ENCODE measurements around the gene EIF2A. TPM values are rescaled to one million over a fixed set of nuclear protein-coding genes. Genes with fewer than 3 reads are reported as not detected.
"Not testable (repeated sequence)": the region's sequence is repeated elsewhere in the genome, so short reads cannot be mapped to it uniquely, and the experiment has no call there.

EIF2A gene
- total RNA-seq, 5 donors from 2014 or later (not counting 1 experiment from before 2014, with no cell fraction given) = 81.5 to 126 (median 100) TPM

DNA sequence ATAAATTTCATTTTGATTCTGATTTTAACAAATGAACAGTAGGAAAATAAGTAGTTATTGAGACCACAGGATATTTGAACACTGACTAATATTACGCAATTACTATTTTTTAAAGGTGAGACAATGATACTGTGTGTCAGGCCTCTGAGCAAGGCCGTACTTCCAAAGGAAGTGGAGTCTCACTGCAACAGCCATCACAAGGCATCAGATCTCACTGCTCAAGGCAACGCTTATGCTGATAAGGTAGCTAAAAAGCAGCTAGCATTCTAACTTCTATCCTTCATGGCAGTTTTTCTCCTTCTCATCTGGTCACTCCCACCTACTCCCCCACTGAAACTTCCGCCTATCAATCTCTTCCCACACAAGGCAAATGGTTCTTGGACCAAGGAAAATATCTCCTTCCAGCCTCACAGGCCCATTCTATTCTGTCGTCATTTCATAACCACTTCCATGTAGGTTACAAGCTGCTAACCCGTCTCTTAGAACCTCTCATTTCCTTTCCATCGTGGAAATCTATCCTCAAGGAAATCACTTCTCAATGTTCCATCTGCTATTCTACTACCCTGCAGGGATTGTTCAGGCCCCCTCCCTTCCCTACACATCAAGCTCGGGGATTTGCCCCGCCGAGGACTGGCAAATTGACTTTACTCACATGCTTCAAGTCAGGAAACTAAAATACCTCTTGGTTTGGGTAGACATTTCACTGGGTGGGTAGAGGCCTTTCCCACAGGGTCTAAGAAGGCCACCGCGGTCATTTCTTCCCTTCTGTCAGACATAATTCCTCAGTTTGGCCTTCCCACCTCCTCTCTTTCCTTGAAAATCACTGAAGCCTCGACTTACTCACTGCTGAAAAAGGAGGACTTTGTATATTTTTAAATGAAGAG, 54.3 kb downstream of the EIF2A start:
- H3K9me3 Mint-ChIP-seq; H3K27me3 Mint-ChIP-seq; DNase-seq; H3K27me3 ChIP-seq (replicated peaks in 1 of 2; ENCODE audit: control insufficient read depth in 2 of 2, extremely low read depth in 1 of 2, insufficient read depth in 2 of 2, low read length in 1 of 2); ATAC-seq (replicated peaks in 1 of 4); H3K36me3 Mint-ChIP-seq; CTCF ChIA-PET; H3K4me3 ChIP-seq (ENCODE audit: control insufficient read depth in 1 of 2, extremely low read depth in 1 of 2, low read length in 1 of 2); H3K36me3 ChIP-seq (ENCODE audit: control insufficient read depth in 2 of 2, extremely low read depth in 1 of 2, insufficient read depth in 1 of 2, low read length in 1 of 2); H3K4me3 Mint-ChIP-seq; H3K27ac Mint-ChIP-seq; H3K9me3 ChIP-seq; H3K27ac ChIP-seq (ENCODE audit: low read length): not testable (repeated sequence)
- peaks cover 14 to 16% of the 10 kb centered on the region in 2 experiments for H3K4me1 ChIP-seq (ENCODE audit: control insufficient read depth in 1 of 2, extremely low read depth in 1 of 2, insufficient read depth in 2 of 2, low read length in 2 of 2)
- POLR2A ChIA-PET = interaction anchor here in 1 of 2 donors (0.6 kb wide), 1 partner anchor 162 kb away, joined by 5 read pairs; the partner anchor contains the start of gene SIAH2
- peaks cover 40 to 51% (median 48%) of the 10 kb centered on the region in 3 donors for H3K4me1 Mint-ChIP-seq
- WGBS (ENCODE audit: insufficient coverage) = 76% methylated on average over 4 of the region's 13 CpGs

DNA sequence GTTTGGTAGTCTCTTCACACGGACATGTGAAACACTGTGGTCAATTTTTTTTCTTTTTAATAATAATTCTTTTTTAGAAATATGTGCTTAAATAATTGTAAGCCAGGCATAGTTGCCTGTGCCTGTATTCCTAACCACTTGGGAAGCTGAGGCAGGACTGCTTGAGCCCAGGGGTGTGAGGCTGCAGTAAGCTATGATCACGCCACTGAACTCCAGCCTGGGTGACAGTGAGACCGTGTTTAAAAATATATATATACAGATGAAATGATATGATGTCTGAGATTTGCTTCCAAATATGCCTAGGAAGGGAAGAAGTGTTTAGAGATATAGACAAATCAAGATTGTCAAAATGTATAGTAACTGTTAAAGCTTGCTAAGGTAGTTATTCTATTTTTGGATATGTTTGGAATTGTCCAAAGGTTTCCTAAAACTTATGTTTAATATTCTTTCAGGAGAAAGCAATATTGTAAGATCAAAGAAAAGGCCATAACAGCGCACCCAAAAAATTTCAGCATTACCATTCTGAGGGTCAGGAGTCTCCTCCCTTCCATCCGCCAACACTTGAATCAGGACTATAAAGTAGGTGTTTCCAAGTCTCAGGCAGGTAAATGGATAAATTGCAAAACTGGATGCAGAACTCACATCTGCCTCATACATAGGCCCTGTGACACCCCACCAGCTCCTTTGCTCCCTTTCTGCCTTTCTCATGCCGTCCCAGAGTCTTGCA, 56.0 kb downstream of the EIF2A start:
- Histone ChIP-seq H3K27me3 (replicated peaks in 1 of 2; ENCODE audit: control insufficient read depth in 2 of 2, extremely low read depth in 1 of 2, insufficient read depth in 2 of 2, low read length in 1 of 2) (no peaks in the 10 kb centered on the region), H3K4me1 (ENCODE audit: control insufficient read depth in 1 of 2, extremely low read depth in 1 of 2, insufficient read depth in 2 of 2, low read length in 2 of 2) (peaks cover 26 to 28% of the 10 kb centered on the region in 2 experiments), H3K4me3 (ENCODE audit: control insufficient read depth in 1 of 2, extremely low read depth in 1 of 2, low read length in 1 of 2) (peak overlapping the region; percentile 95 to 97), H3K27ac (ENCODE audit: low read length) (peak overlapping the region; percentile 98), H3K9me3 (no peaks in the 10 kb centered on the region), H3K36me3 (ENCODE audit: control insufficient read depth in 2 of 2, extremely low read depth in 1 of 2, insufficient read depth in 1 of 2, low read length in 1 of 2) (no peaks in the 10 kb centered on the region)
- 53% methylated on average over 3 of the region's 6 CpGs for WGBS (ENCODE audit: insufficient coverage)
- Mint-ChIP-seq H3K27ac (peak overlapping the region; percentile 98 to 99), H3K4me3 (peak overlapping the region; percentile 98 to 99 (median 99)), H3K4me1 (peaks cover 57 to 68% (median 65%) of the 10 kb centered on the region in 3 donors), H3K9me3 (no peaks in the 10 kb centered on the region), H3K36me3 (peaks cover 19% of the 10 kb centered on the region), H3K27me3 (no peaks in the 10 kb centered on the region)
- ChIA-PET CTCF (interaction anchor here (0.6 to 1.5 kb wide), 8 partner anchors 9 to 164 kb away, joined by 3 to 8 read pairs (median 4); no protein-coding TSS in a partner anchor), POLR2A (interaction anchor here (0.6 to 1.9 kb wide), 13 partner anchors 12 to 262 kb away, joined by 3 to 27 read pairs (median 3); partner anchors contain the start of genes EIF2A (in 1 of the 2), ERICH6 (in 1 of the 2), SERP1 (in 1 of the 2) and SIAH2 (in 1 of the 2))
- DNase-seq = no peak
- ATAC-seq (replicated peaks in 1 of 4) = peak in 3 of 4 experiments; percentile 4 to 14 (median 7)

DNA sequence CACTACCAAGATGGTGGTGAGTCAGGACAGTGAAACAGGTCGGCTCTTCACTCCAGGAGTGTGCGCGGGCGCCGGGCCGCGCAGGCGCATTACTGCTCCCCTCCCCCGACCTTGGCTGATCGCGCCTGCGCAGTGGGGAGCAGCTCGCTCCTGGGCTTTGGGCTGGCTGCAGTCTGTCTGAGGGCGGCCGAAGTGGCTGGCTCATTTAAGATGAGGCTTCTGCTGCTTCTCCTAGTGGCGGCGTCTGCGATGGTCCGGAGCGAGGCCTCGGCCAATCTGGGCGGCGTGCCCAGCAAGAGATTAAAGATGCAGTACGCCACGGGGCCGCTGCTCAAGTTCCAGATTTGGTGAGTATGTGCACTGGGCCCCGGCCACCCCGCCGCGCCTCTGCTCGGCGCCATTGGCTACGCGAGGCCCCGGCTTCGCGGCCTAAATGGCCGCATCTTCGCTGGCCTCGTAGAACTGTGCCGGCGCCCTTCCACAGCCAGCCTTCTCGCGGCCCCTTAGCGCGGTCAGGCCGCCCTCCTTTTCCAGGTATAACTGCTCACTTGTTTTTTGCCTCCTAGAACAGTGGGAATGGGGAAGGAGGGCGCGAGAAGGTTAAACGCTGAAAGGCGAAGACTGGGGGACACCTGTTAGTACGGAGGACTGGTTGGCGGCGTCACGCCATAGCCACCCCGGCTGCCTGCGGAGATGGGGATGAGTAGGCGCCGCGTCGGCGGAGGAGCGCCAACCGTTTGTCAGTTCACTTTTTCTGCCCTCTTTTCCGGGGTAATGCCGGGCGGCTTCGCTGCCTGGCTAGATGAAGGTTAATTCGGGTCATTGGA, 56.8 kb downstream of the EIF2A start, which contains the start of gene SELENOT:
SELENOT (plus strand) TSS at position 169 of the 827 bp plus-strand sequence; CDS start at position 211, 42 bp downstream.
- Mint-ChIP-seq H3K4me1 (peaks cover 64 to 75% (median 72%) of the 10 kb centered on the region in 3 donors), H3K4me3 (peak within 1 kb of the TSS; percentile 98 to 99 (median 99)), H3K27me3 (no peaks in the 10 kb centered on the region), H3K27ac (peak within 1 kb of the TSS; percentile 98 to 99), H3K9me3 (no peaks in the 10 kb centered on the region), H3K36me3 (peaks cover 23% of the 10 kb centered on the region)
- Histone ChIP-seq H3K36me3 (ENCODE audit: control insufficient read depth in 2 of 2, extremely low read depth in 1 of 2, insufficient read depth in 1 of 2, low read length in 1 of 2) (no peaks in the 10 kb centered on the region), H3K27ac (ENCODE audit: low read length) (peak within 1 kb of the TSS; percentile 98), H3K9me3 (no peaks in the 10 kb centered on the region), H3K27me3 (replicated peaks in 1 of 2; ENCODE audit: control insufficient read depth in 2 of 2, extremely low read depth in 1 of 2, insufficient read depth in 2 of 2, low read length in 1 of 2) (no peaks in the 10 kb centered on the region), H3K4me1 (ENCODE audit: control insufficient read depth in 1 of 2, extremely low read depth in 1 of 2, insufficient read depth in 2 of 2, low read length in 2 of 2) (peaks cover 28 to 32% of the 10 kb centered on the region in 2 experiments), H3K4me3 (ENCODE audit: control insufficient read depth in 1 of 2, extremely low read depth in 1 of 2, low read length in 1 of 2) (peak within 1 kb of the TSS; percentile 95 to 97)
- POLR2A ChIA-PET = interaction anchor here (0.6 to 1.9 kb wide), 13 partner anchors 11 to 261 kb away, joined by 3 to 27 read pairs (median 3); partner anchors contain the start of genes EIF2A (in 1 of the 2), ERICH6 (in 1 of the 2), SERP1 (in 1 of the 2) and SIAH2 (in 1 of the 2)
- CTCF ChIA-PET = interaction anchor here (0.6 to 1.5 kb wide), 9 partner anchors 10 to 163 kb away, joined by 3 to 8 read pairs (median 4); no protein-coding TSS in a partner anchor
- under 1% methylated on average over 66 of the region's 69 CpGs for WGBS (ENCODE audit: insufficient coverage)
- peak; percentile 84 to 98 (median 91) for DNase-seq
- ATAC-seq (replicated peaks in 1 of 4) = peak; percentile 83 to 88 (median 85)

DNA sequence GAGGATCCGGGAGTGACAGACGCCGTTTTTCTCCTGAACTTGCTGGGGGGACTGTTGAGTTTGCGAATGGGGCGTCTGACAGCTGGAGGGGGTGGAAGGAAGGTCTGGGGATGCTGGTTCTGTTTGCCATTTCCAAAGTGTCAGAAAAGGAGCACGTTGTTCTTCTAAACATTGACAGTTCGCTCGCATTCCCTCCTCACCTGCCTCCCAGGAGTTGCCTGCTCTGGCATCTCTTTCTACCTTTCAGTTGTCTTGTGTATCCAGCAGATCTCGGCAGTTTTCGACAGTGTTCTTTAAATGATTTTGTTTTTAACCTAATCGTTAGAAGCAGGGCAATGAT, 57.4 kb downstream of the EIF2A start:
- Histone ChIP-seq H3K4me1 (ENCODE audit: control insufficient read depth in 1 of 2, extremely low read depth in 1 of 2, insufficient read depth in 2 of 2, low read length in 2 of 2) (peaks cover 28 to 34% of the 10 kb centered on the region in 2 experiments), H3K27ac (ENCODE audit: low read length) (peak overlapping the region; percentile 98), H3K9me3 (no peaks in the 10 kb centered on the region), H3K4me3 (ENCODE audit: control insufficient read depth in 1 of 2, extremely low read depth in 1 of 2, low read length in 1 of 2) (peak overlapping the region; percentile 95 to 97), H3K27me3 (replicated peaks in 1 of 2; ENCODE audit: control insufficient read depth in 2 of 2, extremely low read depth in 1 of 2, insufficient read depth in 2 of 2, low read length in 1 of 2) (no peaks in the 10 kb centered on the region), H3K36me3 (ENCODE audit: control insufficient read depth in 2 of 2, extremely low read depth in 1 of 2, insufficient read depth in 1 of 2, low read length in 1 of 2) (no peaks in the 10 kb centered on the region)
- Mint-ChIP-seq H3K36me3 (peaks cover 23% of the 10 kb centered on the region), H3K4me1 (peaks cover 70 to 81% (median 78%) of the 10 kb centered on the region in 3 donors), H3K4me3 (peak overlapping the region; percentile 98 to 99 (median 99)), H3K27me3 (no peaks in the 10 kb centered on the region), H3K27ac (peak overlapping the region; percentile 98 to 99), H3K9me3 (no peaks in the 10 kb centered on the region)
- ATAC-seq (replicated peaks in 1 of 4) (no peak), DNase-seq (no peak)
- POLR2A ChIA-PET = no interaction called here
- WGBS (ENCODE audit: insufficient coverage) = 0% methylated on average over 3 of the region's 11 CpGs
- CTCF ChIA-PET = interaction anchor here in 1 of 2 donors (0.6 kb wide), 1 partner anchor 162 kb away, joined by 4 read pairs; no protein-coding TSS in a partner anchor

DNA sequence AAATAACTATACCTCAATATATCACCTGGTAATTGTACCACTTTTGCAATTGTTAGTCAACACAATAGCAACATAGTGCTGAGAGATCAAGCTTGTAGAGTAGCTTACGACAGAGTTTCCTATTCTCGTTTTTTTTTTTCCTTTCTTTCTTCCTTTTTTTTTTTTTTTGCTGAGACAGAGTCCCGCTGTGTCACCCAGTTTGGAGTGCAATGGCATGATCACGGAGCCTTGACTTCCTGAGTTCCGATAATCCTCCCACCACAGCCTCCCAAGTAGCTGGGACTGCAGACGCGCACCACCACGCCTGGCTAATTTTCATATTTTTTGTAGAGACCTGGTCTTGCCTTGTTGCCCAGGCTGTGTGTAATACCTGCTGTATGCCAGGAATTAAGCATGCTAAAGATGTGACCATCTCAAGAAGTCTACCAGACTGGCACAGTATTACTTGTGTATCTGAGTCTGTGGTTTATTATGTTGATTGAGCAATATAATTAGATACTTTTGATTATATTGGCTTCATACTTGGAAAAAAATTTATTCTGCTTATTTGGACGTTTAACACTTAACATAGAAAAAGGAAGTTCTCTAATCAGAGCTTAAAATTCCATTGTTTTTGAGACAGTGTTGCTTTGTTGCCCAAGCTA, 59.5 kb downstream of the EIF2A start:
- H3K36me3 Mint-ChIP-seq = peaks cover 24% of the 10 kb centered on the region
- H3K27me3 ChIP-seq (replicated peaks in 1 of 2; ENCODE audit: control insufficient read depth in 2 of 2, extremely low read depth in 1 of 2, insufficient read depth in 2 of 2, low read length in 1 of 2) = no peaks in the 10 kb centered on the region
- WGBS (ENCODE audit: insufficient coverage) = 45% methylated on average over 4 of the region's 9 CpGs
- POLR2A ChIA-PET = interaction anchor here (0.6 to 1.2 kb wide), 6 partner anchors 8 to 173 kb away, joined by 3 to 8 read pairs (median 4); no protein-coding TSS in a partner anchor
- H3K9me3 ChIP-seq = no peaks in the 10 kb centered on the region
- H3K27me3 Mint-ChIP-seq = no peaks in the 10 kb centered on the region
- DNase-seq = no peak
- no peaks in the 10 kb centered on the region for H3K36me3 ChIP-seq (ENCODE audit: control insufficient read depth in 2 of 2, extremely low read depth in 1 of 2, insufficient read depth in 1 of 2, low read length in 1 of 2)
- H3K4me3 ChIP-seq (ENCODE audit: control insufficient read depth in 1 of 2, extremely low read depth in 1 of 2, low read length in 1 of 2) = no peak overlapping the region
- peak overlapping the region; percentile 75 to 99 (median 98) for H3K4me3 Mint-ChIP-seq
- H3K27ac ChIP-seq (ENCODE audit: low read length) = no peak overlapping the region
- H3K4me1 Mint-ChIP-seq = peaks cover 84 to 93% (median 89%) of the 10 kb centered on the region in 3 donors
- peak overlapping the region; percentile 71 to 83 for H3K27ac Mint-ChIP-seq
- no peaks in the 10 kb centered on the region for H3K9me3 Mint-ChIP-seq
- CTCF ChIA-PET = interaction anchor here (0.7 to 1.1 kb wide), 7 partner anchors 13 to 98 kb away, joined by 3 to 6 read pairs (median 3); partner anchors contain the start of gene ERICH6 (in 1 of the 2)
- no peak for ATAC-seq (replicated peaks in 1 of 4)
- H3K4me1 ChIP-seq (ENCODE audit: control insufficient read depth in 1 of 2, extremely low read depth in 1 of 2, insufficient read depth in 2 of 2, low read length in 2 of 2) = peaks cover 32 to 37% of the 10 kb centered on the region in 2 experiments

Data from T-cell (primary cell).